Effector memory CD8-positive, alpha-beta T cell (primary cell): ENCODE measurements around the gene RGS5.

ENCODE experiments used
- ATAC-seq: fragments of 150-1000 bp; cut with Tn5 transposase; replicated peaks from 2 replicates; pipeline ENCODE4 v1.10.0; 2021; ENCODE audit warnings: mild to moderate bottlenecking, moderate library complexity
- DNase-seq, 3 experiments: peaks; one replicate each; pipeline ENCODE4 v3.0.0; 2021
- H3K27ac Mint-ChIP-seq, 2 donors: one replicate each; pipeline ENCODE4 v1.8.0; 2022; ENCODE audit warnings: mild to moderate bottlenecking in 2 of 2, mixed read lengths in 2 of 2, moderate library complexity in 2 of 2
- H3K27me3 Mint-ChIP-seq, 2 donors: one replicate each; pipeline ENCODE4 v1.8.0; 2022; ENCODE audit warnings: mixed read lengths in 2 of 2
- H3K36me3 Mint-ChIP-seq: one replicate; pipeline ENCODE4 v1.8.0; 2022; ENCODE audit warnings: mild to moderate bottlenecking, moderate library complexity, mixed read lengths; ENCODE audit not compliant: insufficient read depth
- H3K4me1 Mint-ChIP-seq, 2 donors: one replicate each; pipeline ENCODE4 v1.8.0; 2022; ENCODE audit warnings: low read depth in 2 of 2, mixed read lengths in 2 of 2
- H3K4me3 Mint-ChIP-seq, 2 donors: one replicate each; pipeline ENCODE4 v1.8.0; 2022; ENCODE audit warnings: mild to moderate bottlenecking in 2 of 2, mixed read lengths in 2 of 2, moderate library complexity in 2 of 2
- H3K9me3 Mint-ChIP-seq, 2 donors: one replicate each; pipeline ENCODE4 v1.8.0; 2022; ENCODE audit warnings: mixed read lengths in 2 of 2

Gene RGS5

GRCh38 chr1:163115887-163116286 is 86.8 kb downstream of the RGS5 start:
- H3K27me3 Mint-ChIP-seq: peaks cover 0 to 16% of the 10 kb centered on the region in 2 donors
- ATAC-seq: no peak
- no peak for DNase-seq
- H3K27ac Mint-ChIP-seq: no peak overlapping the region
- no peaks in the 10 kb centered on the region for H3K36me3 Mint-ChIP-seq
- H3K9me3 Mint-ChIP-seq: no peaks in the 10 kb centered on the region
- no peaks in the 10 kb centered on the region for H3K4me1 Mint-ChIP-seq
- H3K4me3 Mint-ChIP-seq: no peak overlapping the region

- Mint-ChIP-seq H3K36me3 (no peaks in the 10 kb centered on the region), H3K27ac (no peak overlapping the region), H3K4me3 (no peak overlapping the region), H3K4me1 (no peaks in the 10 kb centered on the region), H3K27me3 (peaks cover 10 to 26% of the 10 kb centered on the region in 2 donors), H3K9me3 (peaks cover 0 to 5% of the 10 kb centered on the region in 2 donors)
- ATAC-seq (no peak), DNase-seq (no peak)
These were observed 95.1 kb downstream of the RGS5 start for GRCh38 chr1:163107655-163108054.

GRCh38 chr1:163106364-163106987 is 96.2 kb downstream of the RGS5 start:
- H3K27me3 Mint-ChIP-seq: peaks cover 10 to 20% of the 10 kb centered on the region in 2 donors
- H3K4me1 Mint-ChIP-seq: no peaks in the 10 kb centered on the region
- ATAC-seq: no peak
- H3K4me3 Mint-ChIP-seq: no peak overlapping the region
- H3K27ac Mint-ChIP-seq: no peak overlapping the region
- no peak for DNase-seq
- H3K36me3 Mint-ChIP-seq: no peaks in the 10 kb centered on the region
- peaks cover 0 to 5% of the 10 kb centered on the region in 2 donors for H3K9me3 Mint-ChIP-seq

- no peaks in the 10 kb centered on the region for H3K36me3 Mint-ChIP-seq
- H3K4me3 Mint-ChIP-seq: no peak overlapping the region
- ATAC-seq (no peak), DNase-seq (no peak)
- H3K27ac Mint-ChIP-seq: no peak overlapping the region
- H3K4me1 Mint-ChIP-seq: no peaks in the 10 kb centered on the region
- peaks cover 0 to 2% of the 10 kb centered on the region in 2 donors for H3K9me3 Mint-ChIP-seq
- peaks cover 7 to 12% of the 10 kb centered on the region in 2 donors for H3K27me3 Mint-ChIP-seq
These were observed 98.2 kb downstream of the RGS5 start for GRCh38 chr1:163104385-163105099.

GRCh38 chr1:163102590-163102989 is 100.1 kb downstream of the RGS5 start:
- Mint-ChIP-seq H3K9me3 (no peaks in the 10 kb centered on the region), H3K27me3 (peaks cover 5 to 8% of the 10 kb centered on the region in 2 donors), H3K27ac (no peak overlapping the region), H3K4me3 (no peak overlapping the region), H3K4me1 (no peaks in the 10 kb centered on the region), H3K36me3 (no peaks in the 10 kb centered on the region)
- ATAC-seq (no peak), DNase-seq (no peak)

- DNase-seq (no peak), ATAC-seq (no peak)
- no peaks in the 10 kb centered on the region for H3K9me3 Mint-ChIP-seq
- peaks cover 13 to 24% of the 10 kb centered on the region in 2 donors for H3K27me3 Mint-ChIP-seq
- H3K27ac Mint-ChIP-seq: no peak overlapping the region
- no peaks in the 10 kb centered on the region for H3K36me3 Mint-ChIP-seq
- no peak overlapping the region for H3K4me3 Mint-ChIP-seq
- H3K4me1 Mint-ChIP-seq: no peaks in the 10 kb centered on the region
These were observed 107.5 kb downstream of the RGS5 start for GRCh38 chr1:163095213-163095612.

GRCh38 chr1:163094589-163094988 is 108.1 kb downstream of the RGS5 start:
- H3K27ac Mint-ChIP-seq: no peak overlapping the region
- no peaks in the 10 kb centered on the region for H3K9me3 Mint-ChIP-seq
- H3K4me1 Mint-ChIP-seq: no peaks in the 10 kb centered on the region
- no peaks in the 10 kb centered on the region for H3K36me3 Mint-ChIP-seq
- H3K27me3 Mint-ChIP-seq: peaks cover 7 to 18% of the 10 kb centered on the region in 2 donors
- no peak for ATAC-seq
- no peak for DNase-seq
- no peak overlapping the region for H3K4me3 Mint-ChIP-seq

- no peaks in the 10 kb centered on the region for H3K4me1 Mint-ChIP-seq
- no peak overlapping the region for H3K27ac Mint-ChIP-seq
- H3K27me3 Mint-ChIP-seq: peaks cover 7 to 17% of the 10 kb centered on the region in 2 donors
- DNase-seq (no peak), ATAC-seq (no peak)
- H3K36me3 Mint-ChIP-seq: no peaks in the 10 kb centered on the region
- peaks cover 0 to under 1% of the 10 kb centered on the region in 2 donors for H3K9me3 Mint-ChIP-seq
- H3K4me3 Mint-ChIP-seq: no peak overlapping the region
These were observed 108.5 kb downstream of the RGS5 start for GRCh38 chr1:163094182-163094581.

GRCh38 chr1:163093579-163093978 is 109.1 kb downstream of the RGS5 start:
- Mint-ChIP-seq H3K36me3 (no peaks in the 10 kb centered on the region), H3K9me3 (peaks cover 0 to 2% of the 10 kb centered on the region in 2 donors), H3K27me3 (peaks cover 7 to 17% of the 10 kb centered on the region in 2 donors), H3K27ac (no peak overlapping the region), H3K4me3 (no peak overlapping the region), H3K4me1 (no peaks in the 10 kb centered on the region)
- DNase-seq (no peak), ATAC-seq (no peak)

- no peak for DNase-seq
- Mint-ChIP-seq H3K36me3 (no peaks in the 10 kb centered on the region), H3K27me3 (peaks cover 7 to 17% of the 10 kb centered on the region in 2 donors), H3K9me3 (peaks cover 0 to 2% of the 10 kb centered on the region in 2 donors), H3K27ac (no peak overlapping the region), H3K4me1 (no peaks in the 10 kb centered on the region), H3K4me3 (no peak overlapping the region)
- no peak for ATAC-seq
These were observed 109.5 kb downstream of the RGS5 start for GRCh38 chr1:163093169-163093568.
